HepG2 (cell line): ENCODE data around the gene LAMB3. TPM values are rescaled to one million over a fixed set of nuclear protein-coding genes. Genes with fewer than 3 reads are reported as not detected.

ENCODE experiments used
- ATAC-seq: fragments of 200-7000 bp; cut with Tn5 transposase; 3 replicates; pipeline ENCODE4 v1.9.1; 2020; ENCODE audit warnings: mild to moderate bottlenecking, moderate library complexity
- BruUV-seq: library from RNA; stranded (reverse); fragments of 400-500 nt; replicated peaks from 2 replicates; lab custom pipeline; 2021; lab: Mats Ljungman, UMichigan
- CTCF ChIA-PET: fragments of 300-600 bp; formaldehyde crosslinking; extraction: SDS; loops from one replicate; lab custom pipeline; 2021; ENCODE audit warnings: low total read pairs, inconsistent platforms, low intra/inter-chr PET ratio; lab: Yijun Ruan, JAX
- POLR2A ChIA-PET: fragments of 350-600 bp; sonication (Branson Sonifier 250); formaldehyde crosslinking; loops from one replicate; lab custom pipeline; 2020; ENCODE audit warnings: antibody characterized with exemption, inconsistent platforms; lab: Yijun Ruan, JAX
- DNase-seq: peaks from one replicate; pipeline ENCODE4 v3.0.0-alpha.2; 2015; ENCODE audit warnings: low spot score
- FAIRE-seq: peaks from 3 replicates; lab custom pipeline; 2011; peaks lifted over from hg19 to GRCh38; lab: Jason Lieb, UNC
- H2AFZ ChIP-seq: one replicate; pipeline ENCODE4 v1.6.1; 2011; ENCODE audit warnings: low read length, inconsistent platforms
- H3K27ac ChIP-seq: fragments of 300-600 bp; 3 replicates; pipeline ENCODE4 v1.8.0; 2011; ENCODE audit warnings: mixed run types, mild to moderate bottlenecking, mixed read lengths, low read length, inconsistent platforms; ENCODE audit not compliant: insufficient read depth; ENCODE audit errors: extremely low read length
- H3K27me3 ChIP-seq, 2 experiments: fragments of 200-600 bp in 1 of 2; 2 replicates in 1 of 2; 3 replicates in 1 of 2; pipeline versions ENCODE4 v1.6.0 to v1.8.0; 2011; ENCODE audit warnings: low read length in 2 of 2, mild to moderate bottlenecking in 2 of 2, moderate library complexity in 2 of 2, inconsistent platforms in 1 of 2; ENCODE audit not compliant: insufficient read depth in 2 of 2, control insufficient read depth in 1 of 2
- H3K36me3 ChIP-seq, 2 experiments: fragments of 200-600 bp in 1 of 2; replicated peaks in 1 of 2; 2 replicates in 1 of 2; 3 replicates in 1 of 2; pipeline versions ENCODE4 v1.5.1 to v1.8.0; 2011; ENCODE audit warnings: low read length in 2 of 2, inconsistent platforms in 1 of 2; ENCODE audit not compliant: insufficient read depth in 2 of 2, control insufficient read depth in 1 of 2
- H3K4me1 ChIP-seq: 2 replicates; pipeline ENCODE4 v1.5.1; 2012; ENCODE audit warnings: low read length, inconsistent platforms; ENCODE audit not compliant: insufficient read depth
- H3K4me2 ChIP-seq: 2 replicates; pipeline ENCODE4 v1.6.0; 2011; ENCODE audit warnings: low read depth, low read length, inconsistent platforms
- H3K4me3 ChIP-seq, 3 experiments: fragments of 200-600 bp in 1 of 3; sonication (generic), shearing (Covaris generic) in 1 of 3; replicated peaks in 1 of 3; 2 replicates each; pipeline ENCODE4 v1.5.1; 2011 to 2016; ENCODE audit warnings: low read length in 3 of 3, inconsistent platforms in 2 of 3, low read depth in 2 of 3, mild to moderate bottlenecking in 2 of 3, control low read depth in 1 of 3, mixed read lengths in 1 of 3; ENCODE audit not compliant: insufficient read depth in 1 of 3
- H3K79me2 ChIP-seq: one replicate; pipeline ENCODE4 v1.6.1; 2011; ENCODE audit warnings: low read length, inconsistent platforms; ENCODE audit not compliant: insufficient read depth
- H3K9ac ChIP-seq: 2 replicates; pipeline ENCODE4 v1.6.0; 2011; ENCODE audit warnings: mild to moderate bottlenecking, low read depth, low read length, inconsistent platforms; ENCODE audit not compliant: insufficient read depth
- H3K9me3 ChIP-seq: 2 replicates; pipeline ENCODE4 v1.5.1; 2012; ENCODE audit warnings: mild to moderate bottlenecking, low read length
- H4K20me1 ChIP-seq: 2 replicates; pipeline ENCODE4 v1.6.0; 2011; ENCODE audit warnings: inconsistent platforms, mild to moderate bottlenecking, low read length, moderate library complexity; ENCODE audit not compliant: insufficient read depth
- GATA4 ChIP-seq: sonication (generic); IDR thresholded peaks from 2 replicates; pipeline ENCODE4 v1.6.1; 2016; ENCODE audit warnings: antibody characterized with exemption, low read depth, borderline replicate concordance
- KLF16 ChIP-seq, 2 experiments: sonication (generic) in 1 of 2; formaldehyde crosslinking in 1 of 2; IDR thresholded peaks; 2 replicates each; pipeline versions ENCODE4 v1.6.1 to v1.8.0; 2016 to 2023; ENCODE audit warnings: missing genetic modification reagents in 2 of 2, missing compliant biosample characterization in 1 of 2
- NCOR1 ChIP-seq: fragments of 200-600 bp; sonication (generic); IDR thresholded peaks from 2 replicates; pipeline ENCODE4 v1.7.0; 2017; ENCODE audit warnings: antibody characterized with exemption, low read length, borderline replicate concordance
- NFIC ChIP-seq: IDR thresholded peaks from 2 replicates; pipeline ENCODE4 v1.6.1; 2012; ENCODE audit warnings: mild to moderate bottlenecking, low read length, inconsistent platforms
- PCBP2 ChIP-seq: fragments of 200-400 bp; formaldehyde crosslinking; optimal IDR thresholded peaks from 2 replicates; pipeline ENCODE3; 2018; ENCODE audit warnings: low read length, low read depth; ENCODE audit not compliant: poor library complexity, severe bottlenecking
- SMAD1 ChIP-seq: sonication (generic); formaldehyde crosslinking; IDR thresholded peaks from 2 replicates; pipeline ENCODE4 v1.4.0; 2020; ENCODE audit warnings: missing genetic modification reagents, low read depth, mild to moderate bottlenecking, borderline replicate concordance
- TGIF2 ChIP-seq: IDR thresholded peaks from 2 replicates; pipeline ENCODE4 v1.6.1; 2016; ENCODE audit warnings: control low read depth, missing compliant biosample characterization
- ZFX ChIP-seq: sonication (generic); formaldehyde crosslinking; IDR thresholded peaks from 2 replicates; pipeline ENCODE4 v1.4.0; 2020; ENCODE audit warnings: mild to moderate bottlenecking, low read depth, missing genetic modification reagents, moderate library complexity
- ZNF121 ChIP-seq: sonication (generic); formaldehyde crosslinking; IDR thresholded peaks from 2 replicates; pipeline ENCODE4 v1.5.0; 2020; ENCODE audit warnings: mild to moderate bottlenecking, missing genetic modification reagents
- ZNF317 ChIP-seq: sonication (generic); formaldehyde crosslinking; IDR thresholded peaks from 2 replicates; pipeline ENCODE4 v1.5.0; 2020; ENCODE audit warnings: mild to moderate bottlenecking, missing genetic modification reagents
- ZNF512 ChIP-seq: sonication (generic); formaldehyde crosslinking; IDR thresholded peaks from 2 replicates; pipeline ENCODE4 v1.4.0; 2020; ENCODE audit warnings: mild to moderate bottlenecking, missing genetic modification reagents
- ZNF547 ChIP-seq: sonication (generic); formaldehyde crosslinking; IDR thresholded peaks from 2 replicates; pipeline ENCODE4 v1.5.1; 2020; ENCODE audit warnings: mild to moderate bottlenecking, missing genetic modification reagents
- ZNF574 ChIP-seq: sonication (generic); formaldehyde crosslinking; IDR thresholded peaks from 2 replicates; pipeline ENCODE4 v1.4.0; 2020; ENCODE audit warnings: missing genetic modification reagents
- ZNF629 ChIP-seq: sonication (generic); formaldehyde crosslinking; conservative IDR thresholded peaks from 2 replicates; pipeline ENCODE4 v1.5.0; 2020; ENCODE audit warnings: missing genetic modification reagents
- WGBS: methylation state at CpG from one replicate; pipeline ENCODE4 v1.1.6; 2017; ENCODE audit warnings: low lambda C conversion rate; 5-methylcytosine and 5-hydroxymethylcytosine counted together
- in situ Hi-C: cut with HindIII; loops from 2 replicates; pipeline ENCODE4 v1.10.0; 2017; ENCODE audit warnings: low pct_unique_long_range_greater_than_20kb; ENCODE audit not compliant: extremely low pct_ligation_motif_present
- intact Hi-C: fragments of 100-400 bp; cut with micrococcal nuclease; formaldehyde crosslinking; loops from one replicate; pipeline ENCODE4 v1.10.0; 2022; ENCODE audit not compliant: unreplicated experiment
- polyA plus RNA-seq, 8 experiments: library from polyadenylated mRNA; depleted of rRNA in 3 of 8; stranded (reverse) in 7 of 8; unstranded in 1 of 8; fragments of >200 nt; fragmentation: Illumina TruSeq in 4 of 8; extraction: Trizol in 4 of 8; gene quantifications; 2 replicates each; pipeline versions ENCODE4 v1.2.1 to v1.2.3, GENCODE V29; 2011 to 2016; ENCODE audit warnings: low read depth in 4 of 8, missing spikeins in 1 of 8, mixed read lengths in 1 of 8; ENCODE audit not compliant: insufficient read depth in 1 of 8
- total RNA-seq, 5 experiments: library from RNA; depleted of rRNA; stranded (reverse); fragments of >200 nt; fragmentation: Illumina TruSeq; extraction: Trizol; gene quantifications; 2 replicates each; pipeline ENCODE4 v1.2.3, GENCODE V29; 2016; ENCODE audit warnings: low read depth in 1 of 5

The LAMB3 gene
- total and polyA plus RNA-seq, 2 of the 13 experiments (the other 11 are each of a cell fraction or from before 2014, with no cell fraction given), result 0.18 to 0.24 TPM

- in situ Hi-C loops, result no loop called here
- intact Hi-C loops, result loop anchor here (1.0 to 2.0 kb wide), 3 partner anchors 37 to 58 kb away; no protein-coding TSS in a partner anchor
- Histone ChIP-seq H4K20me1 (no peaks in the 10 kb centered on the region), H3K9ac (no peak overlapping the region), H3K27ac (no peak overlapping the region), H3K9me3 (no peaks in the 10 kb centered on the region), H3K4me3 (no peak overlapping the region), H3K36me3 (no peaks in the 10 kb centered on the region), H3K27me3 (no peaks in the 10 kb centered on the region; a peak in 1 of 5 replicates), H3K79me2 (no peaks in the 10 kb centered on the region), H2AFZ (no peak overlapping the region), H3K4me2 (no peak overlapping the region), H3K4me1 (peaks cover 1% of the 10 kb centered on the region; the same call in 1 of the 2 replicates)
- ChIA-PET POLR2A (no interaction called here), CTCF (interaction anchor here (0.9 to 2.9 kb wide), 3 partner anchors 37 to 58 kb away, joined by 5 to 14 read pairs (median 9); no protein-coding TSS in a partner anchor)
- BruUV-seq, result no TSS peak
- WGBS, result 40% methylated on average over 3 of the region's 16 CpGs
- no peak for TF ChIP-seq ZNF121 (CRISPR knock-in tag)
- TF ChIP-seq KLF16 (CRISPR knock-in tag; IDR thresholded peaks at IDR 0.05), result no peak
- TF ChIP-seq SMAD1 (CRISPR knock-in tag), result no peak
- TF ChIP-seq PCBP2, result no peak
- no peak for TF ChIP-seq ZNF629 (CRISPR knock-in tag)
- TF ChIP-seq NFIC, result no peak
- no peak for TF ChIP-seq ZNF512 (CRISPR knock-in tag)
- no peak for TF ChIP-seq ZNF574 (CRISPR knock-in tag)
- no peak for TF ChIP-seq ZNF547
- TF ChIP-seq ZFX (CRISPR knock-in tag), result no peak
- no peak for TF ChIP-seq ZNF317 (CRISPR knock-in tag)
- TF ChIP-seq NCOR1, result no peak
- no peak for TF ChIP-seq TGIF2 (CRISPR knock-in tag)
- no peak for TF ChIP-seq GATA4
- FAIRE-seq (no peak), DNase-seq (no peak), ATAC-seq (peak; percentile 9; the same call in 2 of the 3 replicates)
Observed at GRCh38 chr1:209627027-209627731, 25.0 kb downstream of the LAMB3 start.
